H1 (cell line): ENCODE data around the gene ZNF700. TPM values are rescaled to one million over a fixed set of nuclear protein-coding genes. Genes with fewer than 3 reads are reported as not detected.

Source experiments
- CTCF ChIA-PET: fragments of 300-600 bp; sonication (Branson Sonifier 250); formaldehyde crosslinking; loops from one replicate; lab custom pipeline; 2021; ENCODE audit not compliant: partially characterized antibody; lab: Charles Lee
- POLR2A ChIA-PET: fragments of 300-600 bp; sonication (Branson Sonifier 250); formaldehyde crosslinking; loops from one replicate; lab custom pipeline; 2021; ENCODE audit warnings: inconsistent platforms; ENCODE audit not compliant: partially characterized antibody; lab: Charles Lee
- DNase-seq, 2 experiments: peaks; one replicate each; pipeline versions ENCODE4 v3.0.0 to v3.0.0-alpha.2; 2010 to 2022; ENCODE audit warnings: low spot score in 2 of 2, low read depth in 1 of 2, mixed read lengths in 1 of 2
- FAIRE-seq: peaks from 2 replicates; lab custom pipeline; 2011; peaks lifted over from hg19 to GRCh38; lab: Jason Lieb, UNC
- H2AFZ ChIP-seq: 2 replicates; pipeline ENCODE4 v1.8.1; 2012; ENCODE audit warnings: low read length, inconsistent platforms
- H2AK5ac ChIP-seq: 2 replicates; pipeline ENCODE4 v1.6.1; 2013; ENCODE audit warnings: low read depth, low read length
- H2BK120ac ChIP-seq: replicated peaks from 2 replicates; pipeline ENCODE3; 2013; ENCODE audit warnings: low read depth, low read length, inconsistent platforms
- H2BK12ac ChIP-seq: 2 replicates; pipeline ENCODE4 v1.6.1; 2013; ENCODE audit warnings: low read depth, low read length
- H2BK15ac ChIP-seq: 2 replicates; pipeline ENCODE4 v1.6.1; 2013; ENCODE audit warnings: low read length
- H2BK20ac ChIP-seq: 2 replicates; pipeline ENCODE4 v1.6.1; 2013; ENCODE audit warnings: low read length
- H2BK5ac ChIP-seq: 2 replicates; pipeline ENCODE4 v1.6.1; 2013; ENCODE audit warnings: low read depth, low read length
- H3K14ac ChIP-seq: 2 replicates; pipeline ENCODE4 v1.6.1; 2013; ENCODE audit warnings: inconsistent platforms; ENCODE audit not compliant: insufficient read length
- H3K18ac ChIP-seq: 2 replicates; pipeline ENCODE4 v1.6.1; 2013; ENCODE audit warnings: low read length; ENCODE audit errors: extremely low read depth
- H3K23ac ChIP-seq: 2 replicates; pipeline ENCODE4 v1.6.1; 2013; ENCODE audit warnings: inconsistent platforms; ENCODE audit not compliant: insufficient read length
- H3K23me2 ChIP-seq: 2 replicates; pipeline ENCODE4 v1.6.1; 2013; ENCODE audit warnings: low read depth, low read length
- H3K27ac ChIP-seq: 2 replicates; pipeline ENCODE4 v1.6.1; 2011; ENCODE audit warnings: low read depth, low read length, inconsistent platforms
- H3K27me3 ChIP-seq, 4 experiments: replicated peaks in 1 of 4; 1 replicate in 1 of 4; 2 replicates in 3 of 4; pipeline versions ENCODE4 v1.6.1 to v1.8.1; 2011 to 2013; ENCODE audit warnings: low read length in 3 of 4, mild to moderate bottlenecking in 3 of 4, inconsistent platforms in 2 of 4, mixed read lengths in 2 of 4, moderate library complexity in 1 of 4; ENCODE audit not compliant: control insufficient read depth in 3 of 4, insufficient read depth in 3 of 4; ENCODE audit errors: extremely low read depth in 1 of 4
- H3K36me3 ChIP-seq, 4 experiments: 2 replicates each; pipeline versions ENCODE4 v1.6.1 to v1.8.1; 2011 to 2013; ENCODE audit warnings: mild to moderate bottlenecking in 4 of 4, low read length in 3 of 4, moderate library complexity in 2 of 4, control low read depth in 1 of 4, inconsistent platforms in 1 of 4; ENCODE audit not compliant: insufficient read depth in 4 of 4, control insufficient read depth in 2 of 4
- H3K4ac ChIP-seq: replicated peaks from 2 replicates; pipeline ENCODE3; 2013; ENCODE audit warnings: low read length, low read depth, mixed read lengths, inconsistent platforms; ENCODE audit not compliant: insufficient read length
- H3K4me1 ChIP-seq, 4 experiments: replicated peaks in 1 of 4; 1 replicate in 1 of 4; 2 replicates in 3 of 4; pipeline versions ENCODE4 v1.6.1 to v1.8.1; 2011 to 2013; ENCODE audit warnings: low read length in 3 of 4, inconsistent platforms in 2 of 4, mixed read lengths in 1 of 4; ENCODE audit not compliant: insufficient read depth in 4 of 4, control insufficient read depth in 3 of 4
- H3K4me2 ChIP-seq, 2 experiments: 2 replicates each; pipeline versions ENCODE4 v1.6.1 to v1.8.1; 2011 to 2013; ENCODE audit warnings: low read depth in 2 of 2, low read length in 2 of 2, control low read depth in 1 of 2, inconsistent platforms in 1 of 2, mild to moderate bottlenecking in 1 of 2; ENCODE audit not compliant: insufficient read depth in 1 of 2
- H3K4me3 ChIP-seq, 4 experiments: fragments of 200-600, 300-600 bp in 1 of 4; sonication (generic), shearing (Covaris generic), sonication (Bioruptor Twin) in 1 of 4; 2 replicates each; pipeline versions ENCODE4 v1.5.1 to v1.8.1; 2011 to 2016; ENCODE audit warnings: low read length in 4 of 4, low read depth in 3 of 4, control low read depth in 2 of 4, inconsistent platforms in 2 of 4, mild to moderate bottlenecking in 2 of 4, mixed read lengths in 1 of 4, moderate library complexity in 1 of 4; ENCODE audit not compliant: insufficient read depth in 2 of 4; ENCODE audit errors: extremely low read depth in 1 of 4
- H3K56ac ChIP-seq: replicated peaks from 2 replicates; pipeline ENCODE3; 2013; ENCODE audit warnings: low read depth, mild to moderate bottlenecking, mixed read lengths, low read length, inconsistent platforms; ENCODE audit not compliant: insufficient read length
- H3K79me1 ChIP-seq: 2 replicates; pipeline ENCODE4 v1.6.1; 2013; ENCODE audit warnings: low read depth, low read length, control low read depth
- H3K79me2 ChIP-seq, 2 experiments: 2 replicates each; pipeline versions ENCODE4 v1.6.1 to v1.8.1; 2012 to 2013; ENCODE audit warnings: low read length in 2 of 2, mild to moderate bottlenecking in 2 of 2, inconsistent platforms in 1 of 2; ENCODE audit not compliant: insufficient read depth in 2 of 2, control insufficient read depth in 1 of 2
- H3K9ac ChIP-seq, 4 experiments: replicated peaks in 1 of 4; 1 replicate in 1 of 4; 2 replicates in 3 of 4; pipeline versions ENCODE4 v1.6.1 to v1.8.1; 2011 to 2013; ENCODE audit warnings: low read depth in 3 of 4, low read length in 3 of 4, control low read depth in 2 of 4, mild to moderate bottlenecking in 2 of 4, moderate library complexity in 2 of 4, inconsistent platforms in 1 of 4; ENCODE audit errors: extremely low read depth in 1 of 4
- H3K9me3 ChIP-seq, 2 experiments: 2 replicates each; pipeline versions ENCODE4 v1.6.1 to v1.8.1; 2012 to 2013; ENCODE audit warnings: mild to moderate bottlenecking in 2 of 2, moderate library complexity in 2 of 2, control low read depth in 1 of 2, inconsistent platforms in 1 of 2, low read depth in 1 of 2, low read length in 1 of 2, mixed read lengths in 1 of 2; ENCODE audit not compliant: insufficient read depth in 2 of 2
- H4K20me1 ChIP-seq, 2 experiments: replicated peaks in 1 of 2; 2 replicates each; pipeline versions ENCODE3 to v1.8.1; 2011 to 2013; ENCODE audit warnings: inconsistent platforms in 2 of 2, low read length in 2 of 2, mild to moderate bottlenecking in 1 of 2; ENCODE audit not compliant: insufficient read depth in 2 of 2, control insufficient read depth in 1 of 2
- H4K5ac ChIP-seq: 2 replicates; pipeline ENCODE4 v1.6.1; 2013; ENCODE audit warnings: low read length, low read depth, mixed read lengths, inconsistent platforms; ENCODE audit not compliant: insufficient read length
- H4K8ac ChIP-seq: 2 replicates; pipeline ENCODE4 v1.8.0; 2013; ENCODE audit warnings: mild to moderate bottlenecking, moderate library complexity, low read length, inconsistent platforms; ENCODE audit not compliant: insufficient read depth; ENCODE audit errors: extremely low read depth
- H4K91ac ChIP-seq: replicated peaks from 2 replicates; pipeline ENCODE3; 2013; ENCODE audit warnings: low read length, mixed read lengths, inconsistent platforms; ENCODE audit not compliant: insufficient read length
- CTBP2 ChIP-seq: IDR thresholded peaks from 2 replicates; pipeline ENCODE4 v1.7.0; 2011; ENCODE audit warnings: borderline replicate concordance, mild to moderate bottlenecking, moderate library complexity, mixed read lengths, low read length; ENCODE audit not compliant: insufficient read depth, insufficient read length
- EGR1 ChIP-seq: IDR thresholded peaks from 2 replicates; pipeline ENCODE4 v1.6.1; 2011; ENCODE audit warnings: low read depth, low read length, borderline replicate concordance
- EP300 ChIP-seq, 2 experiments: IDR thresholded peaks; 1 replicate in 1 of 2; 2 replicates in 1 of 2; pipeline ENCODE4 v1.6.1; 2011 to 2012; ENCODE audit warnings: low read depth in 2 of 2, low read length in 2 of 2, mild to moderate bottlenecking in 2 of 2, borderline replicate concordance in 1 of 2, inconsistent platforms in 1 of 2, moderate library complexity in 1 of 2
- EZH2 ChIP-seq: fragments of 200-600 bp; sonication (generic); IDR thresholded peaks from 2 replicates; pipeline ENCODE4 v1.7.1; 2012; ENCODE audit warnings: low read depth, mild to moderate bottlenecking, moderate library complexity, low read length, inconsistent platforms; ENCODE audit not compliant: severe bottlenecking
- KDM4A ChIP-seq: IDR thresholded peaks from one replicate; pipeline ENCODE4 v1.7.1; 2012; ENCODE audit warnings: low read depth, mild to moderate bottlenecking, moderate library complexity, low read length, inconsistent platforms; ENCODE audit not compliant: severe bottlenecking
- KDM5A ChIP-seq: fragments of 200-600 bp; IDR thresholded peaks from 2 replicates; pipeline ENCODE4 v1.7.1; 2012; ENCODE audit warnings: mild to moderate bottlenecking, low read length, inconsistent platforms, mixed read lengths
- TEAD4 ChIP-seq: IDR thresholded peaks from 2 replicates; pipeline ENCODE4 v1.6.1; 2012; ENCODE audit warnings: low read depth, low read length, inconsistent platforms, mixed read lengths
- WGBS, 2 experiments: shearing (Covaris generic) in 1 of 2; methylation state at CpG; one replicate each; pipeline versions ENCODE4 v1.1.6 to v1.1.7; 2013 to 2015; ENCODE audit warnings: low lambda C conversion rate in 2 of 2, mixed read lengths in 2 of 2, inconsistent platforms in 1 of 2, low coverage in 1 of 2, missing lambda C conversion rate in 1 of 2; ENCODE audit not compliant: insufficient replicate concordance in 2 of 2, insufficient coverage in 1 of 2, insufficient read length in 1 of 2; ENCODE audit errors: extremely low coverage in 1 of 2, missing lambda C conversion rate in 1 of 2; 5-methylcytosine and 5-hydroxymethylcytosine counted together
- polyA plus RNA-seq, 7 experiments: library from polyadenylated mRNA; depleted of rRNA in 3 of 7; stranded (reverse) in 5 of 7; unstranded in 2 of 7; fragments of >200 nt in 5 of 7; fragments of 200-250 nt in 2 of 7; gene quantifications; 1 replicate in 5 of 7; 2 replicates in 1 of 7; 4 replicates in 1 of 7; pipeline versions ENCODE4 v1.2.1 to v1.2.3, GENCODE V29; 2011 to 2013; ENCODE audit warnings: missing spikeins in 2 of 7, mixed read lengths in 2 of 7
- total RNA-seq: library from RNA; stranded (reverse); fragmentation: NEBNext Ultra II Directional; extraction: Animal tissue kit (Norgen Biotek cat#: 25700); gene quantifications from 2 replicates; pipeline ENCODE4 v1.2.1, GENCODE V29; 2021
- TF ChIP-seq, protein P1 (sequence below), 3 experiments: IDR thresholded peaks; 1 replicate in 2 of 3; 2 replicates in 1 of 3; pipeline versions ENCODE4 v1.5.1 to v1.6.1; 2011; ENCODE audit warnings: low read length in 3 of 3, mild to moderate bottlenecking in 3 of 3, inconsistent platforms in 2 of 3, low read depth in 1 of 3, moderate library complexity in 1 of 3; ENCODE audit not compliant: insufficient read depth in 1 of 3; ENCODE audit errors: control extremely low read depth in 1 of 3

ZNF700 gene
- total and polyA plus RNA-seq, 2 of the 8 experiments (the other 6 are each of a cell fraction or from before 2014, with no cell fraction given) = 3.0 to 10.5 TPM

DNA sequence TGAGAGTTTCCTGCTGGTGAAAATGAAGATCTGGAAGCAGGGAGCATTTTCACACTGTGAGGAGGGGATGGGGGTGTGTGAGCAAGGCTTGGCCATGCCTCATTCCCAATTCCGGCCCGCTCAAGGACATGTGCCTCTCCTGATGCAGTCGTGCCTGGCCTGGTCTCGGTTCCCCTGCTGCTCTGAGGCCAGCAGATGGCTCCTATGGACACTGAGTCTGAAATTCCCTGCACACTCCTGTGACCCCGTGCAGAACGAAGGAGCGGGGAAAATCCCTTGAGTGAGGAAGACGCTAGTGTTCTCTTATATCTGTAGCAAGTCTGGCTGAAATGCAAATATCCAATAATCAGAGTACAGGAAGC is 39.6 kb downstream of the ZNF700 start:
- H4K91ac ChIP-seq = no peak overlapping the region
- peak overlapping the region; percentile 63; the same call in 1 of the 2 replicates for H2BK12ac ChIP-seq
- DNase-seq (no peak), FAIRE-seq (no peak)
- peaks cover 0 to 7% (median 4%) of the 10 kb centered on the region in 4 experiments; a peak in 5 of 7 replicates for H3K4me1 ChIP-seq
- peak overlapping the region; percentile 72 to 89 for H3K4me2 ChIP-seq
- H3K56ac ChIP-seq = no peak overlapping the region
- no peak overlapping the region; the same call in 1 of the 2 replicates for H2BK5ac ChIP-seq
- no peak overlapping the region for H3K27ac ChIP-seq
- WGBS, 2 experiments = 19% methylated on average over 8 of the region's 8 CpGs; no CpG with 5 or more reads in 1 of the 2 experiments
- H2AK5ac ChIP-seq = no peak overlapping the region
- H3K23ac ChIP-seq = no peak overlapping the region
- no peaks in the 10 kb centered on the region for H3K79me2 ChIP-seq
- H3K4ac ChIP-seq = no peak overlapping the region
- no peak overlapping the region for H4K8ac ChIP-seq
- peak overlapping the region in 1 of 4 experiments; percentile 24; a peak in 1 of 7 replicates for H3K9ac ChIP-seq
- no peak overlapping the region for H4K5ac ChIP-seq
- H3K4me3 ChIP-seq = peak overlapping the region in 3 of 4 experiments; percentile 7 to 68 (median 66); a peak in 4 of 8 replicates
- ChIA-PET CTCF (interaction anchor here (0.6 to 5.9 kb wide), 29 partner anchors 8 to 586 kb away, joined by 3 to 92 read pairs (median 4); partner anchors contain the start of genes ZNF20, ZNF442, ZNF564 and ZNF700), POLR2A (interaction anchor here (0.7 to 3.2 kb wide), 19 partner anchors 10 to 192 kb away, joined by 3 to 73 read pairs (median 4); partner anchors contain the start of genes ZNF20, ZNF433, ZNF625 and ZNF700)
- no peaks in the 10 kb centered on the region for H3K79me1 ChIP-seq
- no peaks in the 10 kb centered on the region for H4K20me1 ChIP-seq
- peak overlapping the region; percentile 67; the same call in 1 of the 2 replicates for H2BK15ac ChIP-seq
- no peaks in the 10 kb centered on the region for H3K9me3 ChIP-seq
- peaks cover 0 to 13% (median 7%) of the 10 kb centered on the region in 4 experiments; a peak in 5 of 7 replicates for H3K27me3 ChIP-seq
- no peaks in the 10 kb centered on the region for H3K36me3 ChIP-seq
- H3K18ac ChIP-seq = no peak overlapping the region
- H2BK20ac ChIP-seq = no peak overlapping the region
- H2AFZ ChIP-seq = 0 out of 2 replicates have a peak overlapping the region, but pooled peaks have one; percentile 25
- H2BK120ac ChIP-seq = no peak overlapping the region
- H3K23me2 ChIP-seq = peaks cover 8% of the 10 kb centered on the region; the same call in 1 of the 2 replicates
- H3K14ac ChIP-seq = no peak overlapping the region
- TF ChIP-seq TEAD4 = no peak
- TF ChIP-seq EGR1 = no peak
- TF ChIP-seq EP300 (IDR thresholded peaks at IDR 0.05; ENCODE audit: borderline replicate concordance in 1 of 2, low read depth in 2 of 2, low read length in 2 of 2) = no peak
- peak; percentile 0 for TF ChIP-seq KDM4A
- TF ChIP-seq, protein P1, sequence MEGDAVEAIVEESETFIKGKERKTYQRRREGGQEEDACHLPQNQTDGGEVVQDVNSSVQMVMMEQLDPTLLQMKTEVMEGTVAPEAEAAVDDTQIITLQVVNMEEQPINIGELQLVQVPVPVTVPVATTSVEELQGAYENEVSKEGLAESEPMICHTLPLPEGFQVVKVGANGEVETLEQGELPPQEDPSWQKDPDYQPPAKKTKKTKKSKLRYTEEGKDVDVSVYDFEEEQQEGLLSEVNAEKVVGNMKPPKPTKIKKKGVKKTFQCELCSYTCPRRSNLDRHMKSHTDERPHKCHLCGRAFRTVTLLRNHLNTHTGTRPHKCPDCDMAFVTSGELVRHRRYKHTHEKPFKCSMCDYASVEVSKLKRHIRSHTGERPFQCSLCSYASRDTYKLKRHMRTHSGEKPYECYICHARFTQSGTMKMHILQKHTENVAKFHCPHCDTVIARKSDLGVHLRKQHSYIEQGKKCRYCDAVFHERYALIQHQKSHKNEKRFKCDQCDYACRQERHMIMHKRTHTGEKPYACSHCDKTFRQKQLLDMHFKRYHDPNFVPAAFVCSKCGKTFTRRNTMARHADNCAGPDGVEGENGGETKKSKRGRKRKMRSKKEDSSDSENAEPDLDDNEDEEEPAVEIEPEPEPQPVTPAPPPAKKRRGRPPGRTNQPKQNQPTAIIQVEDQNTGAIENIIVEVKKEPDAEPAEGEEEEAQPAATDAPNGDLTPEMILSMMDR (IDR thresholded peaks at IDR 0.05; ENCODE audit: control extremely low read depth in 1 of 3, insufficient read depth in 1 of 3, low read depth in 1 of 3, low read length in 3 of 3) = peak; percentile 9 to 24 (median 23); a peak in 2 of 4 replicates
- TF ChIP-seq KDM5A = no peak
- TF ChIP-seq EZH2 = no peak
- TF ChIP-seq CTBP2 = no peak
